GM18907 (cell line): ENCODE data around the gene CBFA2T2.
A peak's percentile ranks its signal among the peaks of the same experiment; 100 is the strongest.
"Not testable (repeated sequence)": the region's sequence is repeated elsewhere in the genome, so short reads cannot be mapped to it uniquely, and the experiment has no call there.

Source experiments
- ATAC-seq: cut with Tn5 transposase; IDR thresholded peaks from one replicate; pipeline ENCODE4 v1.9.1; 2021; ENCODE audit warnings: mild to moderate bottlenecking, moderate library complexity; ENCODE audit not compliant: unreplicated experiment

The CBFA2T2 gene

GRCh38 chr20:33569802-33570391, 80.0 kb downstream of the CBFA2T2 start:
- no peak for ATAC-seq

- ATAC-seq, result no peak
Measured at GRCh38 chr20:33570743-33571142, 80.8 kb downstream of the CBFA2T2 start.

GRCh38 chr20:33573268-33573667, 83.4 kb downstream of the CBFA2T2 start:
- not testable (repeated sequence) for ATAC-seq

GRCh38 chr20:33575282-33575681, 85.4 kb downstream of the CBFA2T2 start:
- no peak for ATAC-seq

GRCh38 chr20:33576432-33577125, 86.7 kb downstream of the CBFA2T2 start:
- ATAC-seq, result no peak

- ATAC-seq, result no peak
Measured at GRCh38 chr20:33578510-33578909, 88.6 kb downstream of the CBFA2T2 start.

GRCh38 chr20:33583143-33583542, 93.2 kb downstream of the CBFA2T2 start:
- ATAC-seq, result no peak

GRCh38 chr20:33584976-33585375, 95.1 kb downstream of the CBFA2T2 start:
- no peak for ATAC-seq

- no peak for ATAC-seq
Measured at GRCh38 chr20:33585413-33585812, 95.5 kb downstream of the CBFA2T2 start.

GRCh38 chr20:33589059-33589458, 99.2 kb downstream of the CBFA2T2 start:
- no peak for ATAC-seq

- ATAC-seq, result not testable (repeated sequence)
Measured at GRCh38 chr20:33591901-33592300, 102.0 kb downstream of the CBFA2T2 start.

- no peak for ATAC-seq
Measured at GRCh38 chr20:33594743-33595142, 104.8 kb downstream of the CBFA2T2 start.

- ATAC-seq, result no peak
Measured at GRCh38 chr20:33600414-33600813, 110.5 kb downstream of the CBFA2T2 start.

- ATAC-seq, result no peak
Measured at GRCh38 chr20:33600981-33601380, 111.1 kb downstream of the CBFA2T2 start.

- ATAC-seq, result no peak
Measured at GRCh38 chr20:33601861-33602260, 112.0 kb downstream of the CBFA2T2 start.

GRCh38 chr20:33602826-33603590, 113.1 kb downstream of the CBFA2T2 start:
- ATAC-seq, result peak; percentile 55

GRCh38 chr20:33604084-33604990, 114.4 kb downstream of the CBFA2T2 start:
- ATAC-seq, result no peak

- ATAC-seq, result no peak
Measured at GRCh38 chr20:33604991-33605370, 115.1 kb downstream of the CBFA2T2 start.

- ATAC-seq, result peak; percentile 61
Measured at GRCh38 chr20:33606118-33606771, 116.3 kb downstream of the CBFA2T2 start.

- ATAC-seq, result no peak
Measured at GRCh38 chr20:33609504-33609903, 119.6 kb downstream of the CBFA2T2 start.
